HepG2 (cell line): ENCODE results near the gene NLRC4. TPM values are rescaled to one million over a fixed set of nuclear protein-coding genes. Genes with fewer than 3 reads are reported as not detected.

Experiments
- ATAC-seq: fragments of 200-7000 bp; cut with Tn5 transposase; 3 replicates; pipeline ENCODE4 v1.9.1; 2020; ENCODE audit warnings: mild to moderate bottlenecking, moderate library complexity
- BruUV-seq: library from RNA; stranded (reverse); fragments of 400-500 nt; replicated peaks from 2 replicates; lab custom pipeline; 2021; lab: Mats Ljungman, UMichigan
- CTCF ChIA-PET: fragments of 300-600 bp; formaldehyde crosslinking; extraction: SDS; loops from one replicate; lab custom pipeline; 2021; ENCODE audit warnings: low total read pairs, inconsistent platforms, low intra/inter-chr PET ratio; lab: Yijun Ruan, JAX
- POLR2A ChIA-PET: fragments of 350-600 bp; sonication (Branson Sonifier 250); formaldehyde crosslinking; loops from one replicate; lab custom pipeline; 2020; ENCODE audit warnings: antibody characterized with exemption, inconsistent platforms; lab: Yijun Ruan, JAX
- DNase-seq: peaks from one replicate; pipeline ENCODE4 v3.0.0-alpha.2; 2015; ENCODE audit warnings: low spot score
- FAIRE-seq: peaks from 3 replicates; lab custom pipeline; 2011; peaks lifted over from hg19 to GRCh38; lab: Jason Lieb, UNC
- H2AFZ ChIP-seq: one replicate; pipeline ENCODE4 v1.6.1; 2011; ENCODE audit warnings: low read length, inconsistent platforms
- H3K27ac ChIP-seq: fragments of 300-600 bp; 3 replicates; pipeline ENCODE4 v1.8.0; 2011; ENCODE audit warnings: mixed run types, mild to moderate bottlenecking, mixed read lengths, low read length, inconsistent platforms; ENCODE audit not compliant: insufficient read depth; ENCODE audit errors: extremely low read length
- H3K27me3 ChIP-seq, 2 experiments: fragments of 200-600 bp in 1 of 2; 2 replicates in 1 of 2; 3 replicates in 1 of 2; pipeline versions ENCODE4 v1.6.0 to v1.8.0; 2011; ENCODE audit warnings: low read length in 2 of 2, mild to moderate bottlenecking in 2 of 2, moderate library complexity in 2 of 2, inconsistent platforms in 1 of 2; ENCODE audit not compliant: insufficient read depth in 2 of 2, control insufficient read depth in 1 of 2
- H3K36me3 ChIP-seq, 2 experiments: fragments of 200-600 bp in 1 of 2; replicated peaks in 1 of 2; 2 replicates in 1 of 2; 3 replicates in 1 of 2; pipeline versions ENCODE4 v1.5.1 to v1.8.0; 2011; ENCODE audit warnings: low read length in 2 of 2, inconsistent platforms in 1 of 2; ENCODE audit not compliant: insufficient read depth in 2 of 2, control insufficient read depth in 1 of 2
- H3K4me1 ChIP-seq: 2 replicates; pipeline ENCODE4 v1.5.1; 2012; ENCODE audit warnings: low read length, inconsistent platforms; ENCODE audit not compliant: insufficient read depth
- H3K4me2 ChIP-seq: 2 replicates; pipeline ENCODE4 v1.6.0; 2011; ENCODE audit warnings: low read depth, low read length, inconsistent platforms
- H3K4me3 ChIP-seq, 3 experiments: fragments of 200-600 bp in 1 of 3; sonication (generic), shearing (Covaris generic) in 1 of 3; replicated peaks in 1 of 3; 2 replicates each; pipeline ENCODE4 v1.5.1; 2011 to 2016; ENCODE audit warnings: low read length in 3 of 3, inconsistent platforms in 2 of 3, low read depth in 2 of 3, mild to moderate bottlenecking in 2 of 3, control low read depth in 1 of 3, mixed read lengths in 1 of 3; ENCODE audit not compliant: insufficient read depth in 1 of 3
- H3K79me2 ChIP-seq: one replicate; pipeline ENCODE4 v1.6.1; 2011; ENCODE audit warnings: low read length, inconsistent platforms; ENCODE audit not compliant: insufficient read depth
- H3K9ac ChIP-seq: 2 replicates; pipeline ENCODE4 v1.6.0; 2011; ENCODE audit warnings: mild to moderate bottlenecking, low read depth, low read length, inconsistent platforms; ENCODE audit not compliant: insufficient read depth
- H3K9me3 ChIP-seq: 2 replicates; pipeline ENCODE4 v1.5.1; 2012; ENCODE audit warnings: mild to moderate bottlenecking, low read length
- H4K20me1 ChIP-seq: 2 replicates; pipeline ENCODE4 v1.6.0; 2011; ENCODE audit warnings: inconsistent platforms, mild to moderate bottlenecking, low read length, moderate library complexity; ENCODE audit not compliant: insufficient read depth
- ARHGAP35 ChIP-seq: sonication (generic); formaldehyde crosslinking; IDR thresholded peaks from 2 replicates; pipeline ENCODE4 v1.9.0; 2022; ENCODE audit warnings: mild to moderate bottlenecking, inconsistent platforms, moderate library complexity, missing genetic modification reagents, borderline replicate concordance
- CEBPG ChIP-seq: IDR thresholded peaks from 2 replicates; pipeline ENCODE4 v1.6.1; 2016
- DNMT1 ChIP-seq: sonication (generic); formaldehyde crosslinking; IDR thresholded peaks from 2 replicates; pipeline ENCODE4 v1.5.1; 2020; ENCODE audit warnings: mild to moderate bottlenecking, missing genetic modification reagents
- HOXA9 ChIP-seq: sonication (generic); formaldehyde crosslinking; IDR thresholded peaks from 2 replicates; pipeline ENCODE4 v1.8.1; 2022; ENCODE audit warnings: missing genetic modification reagents, mild to moderate bottlenecking, moderate library complexity, borderline replicate concordance
- SKI ChIP-seq: fragments of 450-650 bp; IDR thresholded peaks from one replicate; pipeline ENCODE4 v1.6.1; 2018; ENCODE audit warnings: mild to moderate bottlenecking; ENCODE audit not compliant: partially characterized antibody
- ZNF296 ChIP-seq: sonication (generic); formaldehyde crosslinking; conservative IDR thresholded peaks from 2 replicates; pipeline ENCODE4 v1.5.0; 2020; ENCODE audit warnings: mild to moderate bottlenecking, missing genetic modification reagents
- ZNF326 ChIP-seq: sonication (generic); formaldehyde crosslinking; IDR thresholded peaks from 2 replicates; pipeline ENCODE4 v1.4.0; 2020; ENCODE audit warnings: missing genetic modification reagents, borderline replicate concordance
- ZNF563 ChIP-seq: sonication (generic); formaldehyde crosslinking; IDR thresholded peaks from 2 replicates; pipeline ENCODE4 v1.8.0; 2022; ENCODE audit warnings: mild to moderate bottlenecking, moderate library complexity, missing genetic modification reagents
- WGBS: methylation state at CpG from one replicate; pipeline ENCODE4 v1.1.6; 2017; ENCODE audit warnings: low lambda C conversion rate; 5-methylcytosine and 5-hydroxymethylcytosine counted together
- in situ Hi-C: cut with HindIII; loops from 2 replicates; pipeline ENCODE4 v1.10.0; 2017; ENCODE audit warnings: low pct_unique_long_range_greater_than_20kb; ENCODE audit not compliant: extremely low pct_ligation_motif_present
- intact Hi-C: fragments of 100-400 bp; cut with micrococcal nuclease; formaldehyde crosslinking; loops from one replicate; pipeline ENCODE4 v1.10.0; 2022; ENCODE audit not compliant: unreplicated experiment
- polyA plus RNA-seq, 8 experiments: library from polyadenylated mRNA; depleted of rRNA in 3 of 8; stranded (reverse) in 7 of 8; unstranded in 1 of 8; fragments of >200 nt; fragmentation: Illumina TruSeq in 4 of 8; extraction: Trizol in 4 of 8; gene quantifications; 2 replicates each; pipeline versions ENCODE4 v1.2.1 to v1.2.3, GENCODE V29; 2011 to 2016; ENCODE audit warnings: low read depth in 4 of 8, missing spikeins in 1 of 8, mixed read lengths in 1 of 8; ENCODE audit not compliant: insufficient read depth in 1 of 8
- total RNA-seq, 5 experiments: library from RNA; depleted of rRNA; stranded (reverse); fragments of >200 nt; fragmentation: Illumina TruSeq; extraction: Trizol; gene quantifications; 2 replicates each; pipeline ENCODE4 v1.2.3, GENCODE V29; 2016; ENCODE audit warnings: low read depth in 1 of 5
- TF ChIP-seq, protein P1 (sequence below): sonication (generic); formaldehyde crosslinking; IDR thresholded peaks from 2 replicates; pipeline ENCODE4 v1.4.0; 2020; ENCODE audit warnings: missing genetic modification reagents
- TF ChIP-seq, protein P2 (sequence below): sonication (generic); formaldehyde crosslinking; IDR thresholded peaks from 2 replicates; pipeline ENCODE4 v1.4.0; 2020; ENCODE audit warnings: mild to moderate bottlenecking, missing genetic modification reagents
- TF ChIP-seq, protein P3 (sequence below), 2 experiments: sonication (generic) in 1 of 2; formaldehyde crosslinking in 1 of 2; IDR thresholded peaks; 2 replicates each; pipeline versions ENCODE4 v1.5.1 to v1.6.1; 2011 to 2020; ENCODE audit warnings: borderline replicate concordance in 1 of 2, low read depth in 1 of 2, low read length in 1 of 2, mild to moderate bottlenecking in 1 of 2, missing genetic modification reagents in 1 of 2, moderate library complexity in 1 of 2

NLRC4 gene
- total and polyA plus RNA-seq, 2 of the 13 experiments (the other 11 are each of a cell fraction or from before 2014, with no cell fraction given), result 0.15 to 0.29 TPM

GRCh38 chr2:32235315-32235714 is 29.4 kb downstream of the NLRC4 start:
- ChIA-PET POLR2A (no interaction called here), CTCF (no interaction called here)
- intact Hi-C loops (no loop called here), in situ Hi-C loops (no loop called here)
- Histone ChIP-seq H2AFZ (no peak overlapping the region), H3K4me3 (no peak overlapping the region), H3K27ac (no peak overlapping the region), H4K20me1 (no peaks in the 10 kb centered on the region), H3K36me3 (no peaks in the 10 kb centered on the region), H3K4me2 (no peak overlapping the region), H3K79me2 (no peaks in the 10 kb centered on the region), H3K27me3 (no peaks in the 10 kb centered on the region), H3K9me3 (no peaks in the 10 kb centered on the region), H3K9ac (no peak overlapping the region), H3K4me1 (peaks cover 17% of the 10 kb centered on the region)
- 92% methylated on average over 5 of the region's 5 CpGs for WGBS
- DNase-seq (no peak), FAIRE-seq (no peak), ATAC-seq (no peak)
- no TSS peak for BruUV-seq
- TF ChIP-seq DNMT1 (CRISPR knock-in tag) (no peak), HOXA9 (CRISPR knock-in tag) (no peak), ZNF563 (no peak), CEBPG (CRISPR knock-in tag) (no peak), ARHGAP35 (CRISPR knock-in tag) (no peak), ZNF296 (no peak), ZNF326 (CRISPR knock-in tag) (no peak), SKI (no peak)
- TF ChIP-seq, protein P1, sequence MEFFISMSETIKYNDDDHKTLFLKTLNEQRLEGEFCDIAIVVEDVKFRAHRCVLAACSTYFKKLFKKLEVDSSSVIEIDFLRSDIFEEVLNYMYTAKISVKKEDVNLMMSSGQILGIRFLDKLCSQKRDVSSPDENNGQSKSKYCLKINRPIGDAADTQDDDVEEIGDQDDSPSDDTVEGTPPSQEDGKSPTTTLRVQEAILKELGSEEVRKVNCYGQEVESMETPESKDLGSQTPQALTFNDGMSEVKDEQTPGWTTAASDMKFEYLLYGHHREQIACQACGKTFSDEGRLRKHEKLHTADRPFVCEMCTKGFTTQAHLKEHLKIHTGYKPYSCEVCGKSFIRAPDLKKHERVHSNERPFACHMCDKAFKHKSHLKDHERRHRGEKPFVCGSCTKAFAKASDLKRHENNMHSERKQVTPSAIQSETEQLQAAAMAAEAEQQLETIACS (CRISPR knock-in tag), result no peak
- TF ChIP-seq, protein P2, sequence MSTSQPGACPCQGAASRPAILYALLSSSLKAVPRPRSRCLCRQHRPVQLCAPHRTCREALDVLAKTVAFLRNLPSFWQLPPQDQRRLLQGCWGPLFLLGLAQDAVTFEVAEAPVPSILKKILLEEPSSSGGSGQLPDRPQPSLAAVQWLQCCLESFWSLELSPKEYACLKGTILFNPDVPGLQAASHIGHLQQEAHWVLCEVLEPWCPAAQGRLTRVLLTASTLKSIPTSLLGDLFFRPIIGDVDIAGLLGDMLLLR, result no peak
- TF ChIP-seq, protein P3, sequence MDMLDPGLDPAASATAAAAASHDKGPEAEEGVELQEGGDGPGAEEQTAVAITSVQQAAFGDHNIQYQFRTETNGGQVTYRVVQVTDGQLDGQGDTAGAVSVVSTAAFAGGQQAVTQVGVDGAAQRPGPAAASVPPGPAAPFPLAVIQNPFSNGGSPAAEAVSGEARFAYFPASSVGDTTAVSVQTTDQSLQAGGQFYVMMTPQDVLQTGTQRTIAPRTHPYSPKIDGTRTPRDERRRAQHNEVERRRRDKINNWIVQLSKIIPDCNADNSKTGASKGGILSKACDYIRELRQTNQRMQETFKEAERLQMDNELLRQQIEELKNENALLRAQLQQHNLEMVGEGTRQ (IDR thresholded peaks at IDR 0.05; ENCODE audit: low read depth, low read length), result no peak
- TF ChIP-seq, protein P3 (CRISPR knock-in tag; IDR thresholded peaks at IDR 0.05; ENCODE audit: borderline replicate concordance), result no peak
